Mammary epithelial cell (primary cell): Measurements from ENCODE around the gene SLC8B1.

Source experiments
- CTCF ChIP-seq, 2 donors: IDR thresholded peaks in 1 of 2; conservative IDR thresholded peaks in 1 of 2; 2 replicates each; pipeline ENCODE4 v1.5.1; 2011 to 2012; ENCODE audit warnings: inconsistent platforms in 2 of 2, low read length in 2 of 2, mild to moderate bottlenecking in 2 of 2, control low read depth in 1 of 2, low read depth in 1 of 2; ENCODE audit not compliant: insufficient read depth in 1 of 2; ENCODE audit errors: extremely low read depth in 1 of 2
- EZH2 ChIP-seq: IDR thresholded peaks from 2 replicates; pipeline ENCODE4 v1.6.1; 2012; ENCODE audit warnings: low read length, inconsistent platforms, borderline replicate concordance

- TF ChIP-seq EZH2 (no peak), CTCF (conservative IDR thresholded peaks at IDR 0.05 in 1 of 2, IDR thresholded peaks at IDR 0.05 in 1 of 2; ENCODE audit: extremely low read depth in 1 of 2, insufficient read depth in 1 of 2, low read depth in 1 of 2, low read length in 2 of 2) (no peak)
Observed at GRCh38 chr12:113382206-113382605, 47.3 kb upstream of the SLC8B1 start.
